HEK293T (cell line): ENCODE data around the gene NARS2.
A peak's percentile ranks its signal among the peaks of the same experiment; 100 is the strongest.
"Not testable (repeated sequence)": the region's sequence is repeated elsewhere in the genome, so short reads cannot be mapped to it uniquely, and the experiment has no call there.

Source experiments
- CTCF ChIA-PET: fragments of 350-600 bp; formaldehyde crosslinking; extraction: SDS; loops from one replicate; lab custom pipeline; 2021; ENCODE audit warnings: antibody characterized with exemption, inconsistent platforms; lab: Yijun Ruan, JAX
- POLR2A ChIA-PET: fragments of 350-600 bp; formaldehyde crosslinking; extraction: SDS; loops from one replicate; lab custom pipeline; 2020; ENCODE audit warnings: antibody characterized with exemption, inconsistent platforms; lab: Yijun Ruan, JAX
- DNase-seq: peaks from one replicate; pipeline ENCODE4 v3.0.0; 2012; ENCODE audit warnings: mixed read lengths; ENCODE audit errors: extremely low spot score
- ARNT ChIP-seq: fragments of 450-650 bp; IDR thresholded peaks from 2 replicates; pipeline ENCODE4 v1.6.1; 2017; ENCODE audit warnings: mild to moderate bottlenecking
- BHLHE40 ChIP-seq: fragments of 450-650 bp; IDR thresholded peaks from 2 replicates; pipeline ENCODE4 v1.6.1; 2016; ENCODE audit warnings: mild to moderate bottlenecking, moderate library complexity, borderline replicate concordance
- CTBP1 ChIP-seq: fragments of 450-650 bp; IDR thresholded peaks from 2 replicates; pipeline ENCODE4 v1.6.1; 2016; ENCODE audit warnings: borderline replicate concordance
- ELF4 ChIP-seq: fragments of 450-650 bp; IDR thresholded peaks from 2 replicates; pipeline ENCODE4 v1.6.1; 2017; ENCODE audit warnings: antibody characterized with exemption
- FOXA1 ChIP-seq: fragments of 450-650 bp; IDR thresholded peaks from 2 replicates; pipeline ENCODE4 v1.6.1; 2016; ENCODE audit warnings: mild to moderate bottlenecking
- FOXK2 ChIP-seq: fragments of 450-650 bp; IDR thresholded peaks from 2 replicates; pipeline ENCODE4 v1.6.1; 2016; ENCODE audit warnings: mild to moderate bottlenecking
- FOXM1 ChIP-seq: fragments of 450-650 bp; IDR thresholded peaks from 2 replicates; pipeline ENCODE4 v1.6.1; 2017; ENCODE audit warnings: mild to moderate bottlenecking, borderline replicate concordance
- HDGF ChIP-seq: fragments of 450-650 bp; IDR thresholded peaks from 2 replicates; pipeline ENCODE4 v1.6.1; 2017; ENCODE audit warnings: antibody characterized with exemption, borderline replicate concordance
- L3MBTL2 ChIP-seq: fragments of 450-650 bp; conservative IDR thresholded peaks from 2 replicates; pipeline ENCODE4 v1.6.1; 2016; ENCODE audit warnings: mild to moderate bottlenecking
- LEF1 ChIP-seq: fragments of 450-650 bp; IDR thresholded peaks from 2 replicates; pipeline ENCODE4 v1.6.1; 2017; ENCODE audit warnings: mild to moderate bottlenecking, borderline replicate concordance
- NFRKB ChIP-seq: fragments of 450-650 bp; IDR thresholded peaks from 2 replicates; pipeline ENCODE4 v1.6.1; 2016; ENCODE audit warnings: mild to moderate bottlenecking, moderate library complexity
- PKNOX1 ChIP-seq: fragments of 450-650 bp; IDR thresholded peaks from 2 replicates; pipeline ENCODE4 v1.6.1; 2016
- SP1 ChIP-seq: fragments of 450-650 bp; IDR thresholded peaks from 2 replicates; pipeline ENCODE4 v1.6.1; 2017
- SUZ12 ChIP-seq: fragments of 450-650 bp; IDR thresholded peaks from 2 replicates; pipeline ENCODE4 v1.6.1; 2016; ENCODE audit warnings: mild to moderate bottlenecking
- TARDBP ChIP-seq: fragments of 450-650 bp; IDR thresholded peaks from 2 replicates; pipeline ENCODE4 v1.6.1; 2016
- ZNF384 ChIP-seq: fragments of 450-650 bp; IDR thresholded peaks from 2 replicates; pipeline ENCODE4 v1.6.1; 2016

The NARS2 gene

DNA sequence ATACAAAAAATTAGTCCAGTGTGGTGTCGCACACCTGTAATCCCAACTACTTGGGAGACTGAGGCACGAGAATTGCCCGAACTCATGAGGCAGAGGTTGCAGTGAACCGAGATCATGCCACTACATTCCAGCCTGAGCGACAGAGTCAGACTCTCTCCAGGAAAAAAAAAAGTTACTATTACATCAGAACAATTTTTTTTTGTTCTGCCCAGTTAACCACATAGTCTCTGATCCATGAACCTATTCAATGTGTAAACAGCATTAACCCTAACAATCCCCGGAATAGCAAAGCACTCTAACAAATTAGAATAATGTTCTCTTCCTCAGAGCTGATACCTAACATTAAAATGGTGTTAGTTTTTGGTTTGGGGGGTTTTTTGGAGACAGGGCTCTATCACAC is 4.6 kb downstream of the NARS2 start:
- ChIA-PET CTCF (no interaction called here), POLR2A (no interaction called here)
- TF ChIP-seq ELF4: no peak
- no peak for DNase-seq

DNA sequence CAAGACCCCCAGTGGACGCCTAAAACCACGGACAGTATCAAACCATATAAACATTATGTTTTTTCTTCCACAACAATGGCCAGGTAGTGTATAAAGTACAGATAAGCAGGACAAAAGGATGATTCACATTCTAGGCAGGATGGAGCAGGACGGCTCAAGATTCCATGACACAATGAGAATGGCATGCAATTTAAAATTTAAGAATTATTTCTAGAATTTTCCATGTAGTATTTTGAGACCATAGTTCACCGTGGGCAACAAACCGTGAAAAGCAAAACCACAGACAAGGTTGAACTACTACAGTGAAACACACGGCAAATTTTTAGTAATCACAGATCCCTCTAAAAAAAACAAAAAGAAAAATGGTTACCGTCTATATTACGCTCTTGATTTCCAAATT is 7.5 kb downstream of the NARS2 start:
- TF ChIP-seq TARDBP (no peak), SP1 (no peak), L3MBTL2 (no peak), ELF4 (no peak), HDGF (no peak), LEF1 (no peak), CTBP1 (no peak), FOXA1 (no peak), ARNT (no peak), BHLHE40 (no peak), FOXM1 (no peak), ZNF384 (no peak), PKNOX1 (no peak), NFRKB (no peak), FOXK2 (no peak), SUZ12 (no peak)
- ChIA-PET POLR2A (no interaction called here), CTCF (no interaction called here)
- no peak for DNase-seq

- TF ChIP-seq FOXK2: no peak
- no peak for TF ChIP-seq BHLHE40
- TF ChIP-seq SP1: no peak
- TF ChIP-seq NFRKB: no peak
- TF ChIP-seq LEF1: no peak
- TF ChIP-seq ARNT: no peak
- TF ChIP-seq FOXM1: no peak
- no peak for TF ChIP-seq ELF4
- TF ChIP-seq TARDBP: no peak
- no peak for TF ChIP-seq CTBP1
- TF ChIP-seq L3MBTL2: no peak
- TF ChIP-seq PKNOX1: no peak
- no peak for TF ChIP-seq ZNF384
- CTCF ChIA-PET: interaction anchor here (0.6 to 3.5 kb wide), 14 partner anchors 9 to 1816 kb away, joined by 3 to 25 read pairs (median 3); partner anchors contain the start of genes GAB2 and NARS2
These were observed 9.9 kb downstream of the NARS2 start for GRCh38 chr11:78564490-78565467.

DNA sequence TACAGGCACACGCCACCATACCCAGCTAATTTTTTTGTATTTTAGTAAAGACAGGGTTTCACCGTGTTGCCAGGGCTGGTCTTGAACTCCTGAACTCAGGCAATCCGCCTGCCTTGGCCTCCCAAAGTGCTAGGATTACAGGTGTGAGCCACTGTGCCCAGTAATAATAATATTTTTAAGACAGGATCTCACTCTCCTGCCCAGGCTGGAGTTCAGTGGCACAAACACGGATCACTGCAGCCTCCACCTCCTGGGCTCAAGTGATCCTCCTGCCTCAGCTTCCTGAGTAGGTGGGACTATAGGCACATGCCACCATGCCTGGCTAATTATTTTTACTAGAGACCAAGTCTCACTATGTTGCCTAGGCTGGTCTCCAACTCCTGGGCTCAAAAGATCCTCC is 10.6 kb downstream of the NARS2 start:
- ChIA-PET POLR2A (interaction anchor here (1.2 to 3.1 kb wide), 2 partner anchors 10 to 425 kb away, joined by 3 to 23 read pairs; partner anchors contain the start of genes ALG8 and NARS2), CTCF (interaction anchor here (0.6 to 3.5 kb wide), 12 partner anchors 10 to 1815 kb away, joined by 3 to 25 read pairs (median 5); partner anchors contain the start of genes GAB2 and NARS2)
- not testable (repeated sequence) for DNase-seq

More at GRCh38 chr11:78564490-78565467, 9.9 kb downstream of the NARS2 start:
- DNase-seq: peak; percentile 20
- POLR2A ChIA-PET: interaction anchor here (1.2 to 3.1 kb wide), 2 partner anchors 10 to 425 kb away, joined by 3 to 23 read pairs; partner anchors contain the start of genes ALG8 and NARS2

DNA sequence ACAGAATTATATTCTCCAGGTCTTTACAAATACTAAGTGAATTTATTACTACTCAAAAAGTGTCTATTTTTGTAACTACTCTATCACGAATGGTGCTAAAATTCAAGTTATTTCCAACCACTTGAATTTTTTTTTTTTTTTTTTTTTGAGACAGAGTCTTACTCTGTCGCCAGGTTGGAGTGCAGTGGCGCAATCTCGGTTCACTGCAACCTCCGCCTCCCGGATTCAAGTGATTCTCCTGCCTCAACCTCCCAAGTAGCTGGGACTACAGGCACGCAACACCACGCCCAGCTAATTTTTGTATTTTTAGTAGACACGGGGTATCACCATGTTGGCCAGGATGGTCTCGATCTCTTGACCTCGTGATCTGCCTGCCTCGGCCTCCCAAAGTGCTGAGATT is 11.6 kb downstream of the NARS2 start:
- POLR2A ChIA-PET, DNase-seq: not testable (repeated sequence)
- CTCF ChIA-PET: interaction anchor here (3.5 kb wide), 1 partner anchor 144 kb away, joined by 25 read pairs; the partner anchor contains the start of gene GAB2

- CTCF ChIA-PET: no interaction called here
- DNase-seq: no peak
- POLR2A ChIA-PET: no interaction called here
- TF ChIP-seq SP1: no peak
- TF ChIP-seq FOXA1: no peak
- no peak for TF ChIP-seq HDGF
- no peak for TF ChIP-seq BHLHE40
- no peak for TF ChIP-seq PKNOX1
- no peak for TF ChIP-seq L3MBTL2
- no peak for TF ChIP-seq SUZ12
- no peak for TF ChIP-seq ZNF384
- TF ChIP-seq NFRKB: no peak
- no peak for TF ChIP-seq FOXK2
- TF ChIP-seq ARNT: no peak
- no peak for TF ChIP-seq TARDBP
These were observed 12.3 kb downstream of the NARS2 start for GRCh38 chr11:78562398-78562797.
